Activated naive CD4-positive, alpha-beta T cell treated with anti-CD3 and anti-CD28 coated beads, Interleukin-2, amount 50 U/mL, for 16 hours (primary cell): ENCODE data around the gene OR6J1.
"Not testable (repeated sequence)": the region's sequence is repeated elsewhere in the genome, so short reads cannot be mapped to it uniquely, and the experiment has no call there.

Source experiments
- DNase-seq: peaks from one replicate; pipeline ENCODE4 v3.0.0-alpha.2; 2020

Gene OR6J1

GRCh38 chr14:22601456-22601855, 42.7 kb downstream of the OR6J1 start:
- DNase-seq: no peak

- DNase-seq: no peak
These were observed 44.1 kb downstream of the OR6J1 start for GRCh38 chr14:22600027-22600426.

- DNase-seq: no peak
These were observed 44.8 kb downstream of the OR6J1 start for GRCh38 chr14:22599349-22599748.

- DNase-seq: peak; percentile 42
These were observed 45.3 kb downstream of the OR6J1 start for GRCh38 chr14:22598896-22599244.

- peak; percentile 50 for DNase-seq
These were observed 45.9 kb downstream of the OR6J1 start, which contains the start of gene ABHD4 for GRCh38 chr14:22598099-22598895. Gene ABHD4, plus strand, starts transcription at chr14:22598300. Its CDS starts 7 bp downstream, at chr14:22598307.

- DNase-seq: no peak
These were observed 46.4 kb downstream of the OR6J1 start for GRCh38 chr14:22597771-22598098.

- DNase-seq: no peak
These were observed 46.9 kb downstream of the OR6J1 start for GRCh38 chr14:22597265-22597664.

GRCh38 chr14:22596354-22596879, 47.7 kb downstream of the OR6J1 start:
- DNase-seq: no peak

GRCh38 chr14:22594156-22594716, 49.9 kb downstream of the OR6J1 start:
- DNase-seq: no peak

GRCh38 chr14:22593601-22594000, 50.6 kb downstream of the OR6J1 start:
- no peak for DNase-seq

- no peak for DNase-seq
These were observed 51.0 kb downstream of the OR6J1 start for GRCh38 chr14:22593189-22593588.

GRCh38 chr14:22589096-22589839, 54.9 kb downstream of the OR6J1 start, which contains the start of gene DAD1:
Gene DAD1, minus strand, starts transcription at chr14:22589224. Its CDS starts 67 bp downstream, at chr14:22589157.
- peak; percentile 97 for DNase-seq

GRCh38 chr14:22588526-22589095, 55.5 kb downstream of the OR6J1 start:
- DNase-seq: peak; percentile 39

GRCh38 chr14:22587677-22588422, 56.3 kb downstream of the OR6J1 start:
- DNase-seq: not testable (repeated sequence)

- no peak for DNase-seq
These were observed 56.9 kb downstream of the OR6J1 start for GRCh38 chr14:22587247-22587646.

GRCh38 chr14:22583994-22584393, 60.2 kb downstream of the OR6J1 start:
- no peak for DNase-seq
